Motor neuron (in vitro differentiated cells): ENCODE data around the gene SFXN5. TPM values are rescaled to one million over a fixed set of nuclear protein-coding genes. Genes with fewer than 3 reads are reported as not detected.
"Not testable (repeated sequence)": the region's sequence is repeated elsewhere in the genome, so short reads cannot be mapped to it uniquely, and the experiment has no call there.

Source experiments
- ATAC-seq, 8 experiments: fragments of 200-7000 bp; cut with Tn5 transposase; replicated peaks in 6 of 8; 2 replicates each; pipeline ENCODE4 v1.8.0; 2021; ENCODE audit warnings: mild to moderate bottlenecking in 8 of 8, moderate library complexity in 8 of 8
- H3K27ac ChIP-seq, 2 donors: fragments of 250-450 bp; sonication (Bioruptor Pico); 2 replicates each; pipeline ENCODE4 v1.9.0; 2021; ENCODE audit warnings: antibody characterized with exemption in 2 of 2, mild to moderate bottlenecking in 2 of 2, moderate library complexity in 1 of 2
- H3K4me1 ChIP-seq, 2 donors: fragments of 250-450 bp; sonication (Bioruptor Pico); replicated peaks in 1 of 2; 2 replicates each; pipeline ENCODE4 v1.6.1; 2021; ENCODE audit warnings: antibody characterized with exemption in 2 of 2, mild to moderate bottlenecking in 2 of 2, moderate library complexity in 1 of 2
- H3K4me3 ChIP-seq, 5 donors: fragments of 250-450 bp; sonication (Bioruptor Pico); 2 replicates each; pipeline ENCODE4 v1.9.0; 2021; ENCODE audit warnings: antibody characterized with exemption in 5 of 5, mild to moderate bottlenecking in 5 of 5, moderate library complexity in 4 of 5
- WGBS, 10 experiments: fragments of 450-650 bp; shearing (Covaris generic); methylation state at CpG; one replicate each; pipeline ENCODE4 v1.0.0; 2022; 5-methylcytosine and 5-hydroxymethylcytosine counted together
- in situ Hi-C, 9 experiments: fragments of 400-800 bp; cut with MboI; loops; one replicate each; pipeline ENCODE4 v1.15.0; 2021; ENCODE audit warnings: low sequenced_read_pairs in 9 of 9, low pct_unique_long_range_greater_than_20kb in 2 of 9; ENCODE audit not compliant: unreplicated experiment in 9 of 9
- total RNA-seq, 8 experiments: library from RNA; unstranded; fragments of 300-600 nt; gene quantifications; 2 replicates each; pipeline versions ENCODE4 v1.2.3 to v1.2.4, GENCODE V29; 2022

SFXN5 gene
- total RNA-seq, 8 experiments from 2014 or later, result 6.4 to 35.6 (median 16.0) TPM

DNA sequence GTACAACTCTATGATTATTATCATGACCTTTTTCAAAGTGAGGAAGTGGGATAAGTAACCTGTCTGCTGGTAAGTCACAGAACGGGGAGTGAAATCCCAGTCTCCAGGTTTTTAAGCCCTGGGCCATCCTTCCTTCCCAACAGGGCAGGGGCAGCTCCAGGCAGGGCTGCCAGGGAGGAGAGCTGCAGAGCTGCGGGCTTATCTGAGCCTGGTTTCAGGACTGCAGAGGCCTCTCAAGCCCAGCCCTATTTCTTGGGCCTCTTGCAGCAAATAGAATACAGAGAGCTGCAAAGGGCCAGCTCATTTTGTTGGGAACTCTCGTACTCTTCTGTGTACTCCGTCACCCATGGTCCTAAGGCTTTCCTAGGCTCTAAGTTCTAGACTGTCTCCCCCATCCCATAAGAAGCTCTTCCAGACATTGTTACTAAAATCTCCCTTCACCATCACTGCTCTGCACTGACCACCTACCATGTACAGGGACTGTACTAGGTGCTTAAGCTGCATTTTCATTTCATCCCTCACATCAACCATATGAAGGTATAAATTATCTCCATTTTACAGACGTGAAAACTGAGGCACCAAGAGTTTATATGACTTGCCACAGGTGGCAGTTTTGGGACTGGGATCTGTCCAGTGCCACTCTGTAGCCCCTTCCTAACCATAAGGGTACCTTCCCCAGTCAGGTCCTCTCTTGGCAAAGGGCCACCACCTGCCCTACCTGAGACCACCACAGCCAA is 38.1 kb upstream of the SFXN5 start:
- in situ Hi-C loops, result no loop called here
- peaks cover 7 to 21% of the 10 kb centered on the region in 2 donors for H3K4me1 ChIP-seq
- no peak overlapping the region for H3K4me3 ChIP-seq
- 59 to 100% (median 90%) methylated on average over 1 to 4 of the region's 5 CpGs; no CpG with 5 or more reads in 2 of the 10 experiments for WGBS, 10 experiments
- ATAC-seq, result no peak
- H3K27ac ChIP-seq, result no peak overlapping the region

DNA sequence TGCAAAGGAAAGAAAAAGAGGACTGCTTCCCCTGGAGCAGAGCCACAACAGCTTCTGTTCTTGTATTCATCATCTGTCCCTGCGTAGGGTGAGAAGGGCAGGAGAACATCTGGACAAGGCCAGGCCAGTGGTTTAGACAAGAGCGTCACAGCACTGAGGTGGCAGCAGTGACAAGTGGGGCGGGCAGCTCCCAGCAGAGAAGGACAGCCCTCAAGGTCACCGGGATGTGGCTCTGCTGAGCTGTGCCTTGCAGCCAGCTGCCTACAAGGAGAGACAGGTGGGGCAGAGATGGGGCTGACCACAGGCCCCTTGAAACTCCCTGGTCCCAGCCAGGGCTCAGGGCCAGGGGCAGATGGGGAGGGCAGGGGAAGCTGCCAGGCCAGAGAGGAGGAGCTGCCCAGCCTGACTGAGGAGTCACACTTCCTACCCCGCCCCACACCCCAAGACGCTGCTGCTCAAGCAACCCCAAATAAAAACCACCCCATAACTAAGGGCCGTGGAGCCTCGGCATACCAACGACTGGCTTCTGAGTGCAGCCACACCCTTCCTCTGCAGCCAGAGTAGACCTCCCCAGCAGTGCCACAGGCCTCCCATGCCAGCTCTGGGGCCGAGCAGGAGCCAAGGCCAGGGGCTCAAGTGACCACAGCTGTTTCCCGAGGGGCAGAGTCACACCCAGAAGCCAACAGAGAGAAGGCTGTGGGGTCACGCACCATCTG is 35.9 kb upstream of the SFXN5 start:
- WGBS, 10 experiments, result 0 to 77% (median 61%) methylated on average over 1 to 3 of the region's 12 CpGs; no CpG with 5 or more reads in 6 of the 10 experiments
- Histone ChIP-seq H3K4me1 (peaks cover 7 to 12% of the 10 kb centered on the region in 2 donors), H3K4me3 (no peak overlapping the region), H3K27ac (no peak overlapping the region)
- peak in 2 of 8 experiments; percentile 8 to 9 for ATAC-seq
- in situ Hi-C loops, result no loop called here

DNA sequence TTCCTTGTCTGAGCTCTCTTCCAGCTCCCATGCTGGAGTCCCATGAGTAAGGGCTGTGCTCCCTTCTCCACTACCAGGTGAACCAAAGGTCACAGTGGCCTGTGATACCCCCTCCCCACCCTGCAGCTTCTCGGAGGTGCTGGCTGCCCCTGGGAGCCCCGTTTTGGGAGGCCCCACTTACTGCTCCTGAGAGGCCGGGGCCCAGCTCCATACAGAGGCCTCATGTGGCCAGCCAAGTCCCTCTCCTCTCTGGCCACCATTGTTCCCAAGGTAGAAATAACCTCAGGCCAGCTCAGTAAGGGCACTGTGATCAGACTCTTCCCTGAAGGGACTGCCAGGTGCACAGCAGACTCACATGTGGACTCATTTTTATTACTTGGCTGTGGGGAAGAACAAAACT is 35.3 kb upstream of the SFXN5 start:
- 40 to 87% (median 80%) methylated on average over 1 to 3 of the region's 3 CpGs; no CpG with 5 or more reads in 7 of the 10 experiments for whole genome bisulfite sequencing, 10 experiments
- Histone ChIP-seq H3K4me3 (no peak overlapping the region), H3K4me1 (peaks cover 7 to 12% of the 10 kb centered on the region in 2 donors), H3K27ac (no peak overlapping the region)
- in situ Hi-C loops, result no loop called here
- ATAC-seq, result no peak

DNA sequence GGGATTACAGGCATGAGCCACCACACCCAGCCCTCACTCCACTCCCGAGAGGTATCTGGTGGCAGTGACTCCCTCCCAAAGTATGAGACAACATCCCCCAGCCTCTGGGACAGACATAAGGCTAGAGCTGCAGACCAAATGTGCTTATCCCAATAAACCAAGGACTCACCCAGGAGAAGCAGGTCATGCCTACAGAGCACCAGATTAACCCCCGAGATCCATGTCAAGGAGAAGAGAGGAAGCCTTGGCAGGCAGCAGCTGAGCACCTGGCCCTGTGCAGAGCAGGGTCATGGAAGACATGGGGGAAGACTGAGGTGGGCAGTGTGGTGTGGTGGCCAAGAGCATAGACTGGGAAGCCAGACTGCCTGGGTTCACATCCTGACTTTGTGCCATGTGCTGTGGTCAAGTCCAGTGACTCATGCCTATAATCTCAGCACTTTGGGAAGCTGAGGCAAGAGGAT is 34.0 kb upstream of the SFXN5 start:
- 67 to 92% (median 84%) methylated on average over 1 to 2 of the region's 2 CpGs; no CpG with 5 or more reads in 6 of the 10 experiments for WGBS, 10 experiments

DNA sequence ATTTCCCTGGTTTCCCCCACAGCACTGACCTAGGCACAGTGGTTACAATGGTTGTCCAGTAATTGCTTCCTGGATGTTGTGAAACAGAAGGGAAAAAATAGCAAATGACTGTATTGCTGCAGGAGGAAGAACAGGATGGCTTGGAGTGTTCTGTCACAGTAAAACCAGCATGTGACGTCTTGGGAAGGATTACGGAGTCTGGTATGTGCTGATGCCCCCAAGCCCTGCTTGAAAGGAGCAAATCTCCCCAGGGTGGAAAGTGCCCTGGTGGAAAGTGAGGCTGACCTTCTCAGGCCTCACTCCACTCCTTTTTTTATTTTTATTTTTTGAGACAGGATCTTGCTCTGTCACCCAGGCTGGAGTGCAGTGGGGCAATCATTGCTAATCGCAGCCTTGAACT is 33.4 kb upstream of the SFXN5 start:
- WGBS, 10 experiments, result 83 to 100% (median 100%) methylated on average over 1 to 3 of the region's 3 CpGs; no CpG with 5 or more reads in 5 of the 10 experiments
- no peak overlapping the region for H3K4me3 ChIP-seq
- in situ Hi-C loops, result no loop called here

More for the DNA sequence above, 34.0 kb upstream of the SFXN5 start:
- Histone ChIP-seq H3K27ac (no peak overlapping the region), H3K4me1 (peaks cover 0 to 3% of the 10 kb centered on the region in 2 donors), H3K4me3 (no peak overlapping the region)
- in situ Hi-C loops, result no loop called here
- ATAC-seq, result no peak

DNA sequence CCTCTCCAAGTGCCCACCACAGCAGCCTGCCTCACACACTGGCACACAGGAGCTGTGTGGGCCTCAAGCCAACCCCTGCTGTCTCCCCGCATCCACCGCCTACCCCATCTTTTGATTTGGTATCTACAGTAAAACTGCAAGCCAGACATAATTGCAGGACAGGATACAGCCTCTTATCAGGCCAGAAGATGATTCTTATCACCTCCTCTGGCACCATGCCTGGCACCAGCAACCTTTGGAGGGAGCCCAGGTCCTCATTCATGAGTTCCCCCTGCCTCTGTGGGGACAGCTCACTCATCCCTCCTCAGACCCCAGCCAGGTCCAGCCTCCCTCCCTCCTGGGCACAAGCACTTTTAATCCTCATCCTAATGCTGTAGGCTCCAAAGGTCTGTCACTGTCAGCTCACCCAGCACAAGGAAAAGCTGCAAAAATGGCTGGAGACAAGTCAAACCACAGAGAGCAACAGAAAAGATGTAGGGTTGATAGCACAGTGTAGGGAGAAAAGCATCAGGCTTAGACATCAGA is 31.6 kb upstream of the SFXN5 start:
- WGBS, 10 experiments, result 100% methylated on average over 1 of the region's 2 CpGs; no CpG with 5 or more reads in 9 of the 10 experiments
- ATAC-seq, result no peak
- Histone ChIP-seq H3K4me3 (no peak overlapping the region), H3K4me1 (no peaks in the 10 kb centered on the region), H3K27ac (no peak overlapping the region)
- in situ Hi-C loops, result no loop called here

More for the DNA sequence above, 33.4 kb upstream of the SFXN5 start:
- no peak overlapping the region for H3K27ac ChIP-seq
- no peaks in the 10 kb centered on the region for H3K4me1 ChIP-seq
- no peak for ATAC-seq

DNA sequence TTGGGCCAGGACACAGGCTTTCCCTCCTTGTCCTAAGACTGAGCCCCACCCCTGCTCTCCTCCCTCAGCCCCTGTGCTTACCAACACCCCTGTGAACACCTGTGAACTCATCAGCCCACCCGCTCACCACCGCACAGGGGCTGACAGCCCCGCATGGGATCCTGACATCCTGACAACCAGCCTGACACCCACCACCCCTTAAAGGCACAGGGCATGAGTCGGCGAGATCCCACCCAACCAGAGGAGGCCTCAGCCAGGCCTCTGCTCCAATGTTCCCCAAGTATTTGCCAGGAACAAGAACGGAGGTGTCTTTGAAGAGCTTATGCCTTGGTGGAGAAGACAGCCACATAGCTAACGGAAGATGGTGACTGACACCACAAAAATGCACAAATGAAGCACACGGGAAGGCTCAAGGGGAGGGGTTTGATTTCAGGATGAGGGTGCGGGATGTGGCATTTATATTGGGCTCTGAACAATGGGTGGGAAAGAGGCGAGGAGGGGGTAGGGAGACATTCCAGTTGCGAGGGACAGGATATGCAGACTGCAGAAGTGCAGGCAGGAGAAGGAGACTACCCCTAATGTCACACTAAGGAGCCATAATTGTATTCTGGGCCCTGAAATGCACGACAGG is 30.2 kb upstream of the SFXN5 start:
- Histone ChIP-seq H3K4me3 (no peak overlapping the region), H3K27ac (no peak overlapping the region), H3K4me1 (no peaks in the 10 kb centered on the region)
- WGBS, 10 experiments, result 0 to 100% (median 78%) methylated on average over 1 to 8 of the region's 12 CpGs; no CpG with 5 or more reads in 3 of the 10 experiments
- no peak for ATAC-seq
- in situ Hi-C loops, result no loop called here

DNA sequence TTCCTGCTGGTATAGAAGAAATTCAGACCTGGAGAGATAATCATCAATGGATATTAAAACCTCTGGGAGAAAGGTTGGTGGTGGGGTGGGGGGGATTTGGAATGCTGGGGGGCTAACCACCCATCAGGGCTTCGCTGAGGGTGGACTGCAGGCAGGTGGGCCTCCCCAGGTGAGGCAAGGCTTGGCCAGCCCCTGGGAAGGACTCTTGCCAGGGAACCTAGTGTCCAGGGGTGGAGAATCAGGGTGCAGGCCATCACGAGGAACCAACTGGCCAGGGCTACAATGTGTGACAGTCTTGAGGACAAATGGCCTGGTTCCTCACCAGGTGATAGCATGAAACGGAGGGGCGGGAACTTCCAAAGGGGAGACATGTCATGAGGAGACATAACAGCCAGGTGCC is 29.4 kb upstream of the SFXN5 start:
- H3K4me1 ChIP-seq, result no peaks in the 10 kb centered on the region
- H3K27ac ChIP-seq, result no peak overlapping the region
- 100% methylated on average over 2 of the region's 4 CpGs; no CpG with 5 or more reads in 8 of the 10 experiments for WGBS, 10 experiments
- no peak for ATAC-seq
- in situ Hi-C loops, result no loop called here
- no peak overlapping the region for H3K4me3 ChIP-seq

DNA sequence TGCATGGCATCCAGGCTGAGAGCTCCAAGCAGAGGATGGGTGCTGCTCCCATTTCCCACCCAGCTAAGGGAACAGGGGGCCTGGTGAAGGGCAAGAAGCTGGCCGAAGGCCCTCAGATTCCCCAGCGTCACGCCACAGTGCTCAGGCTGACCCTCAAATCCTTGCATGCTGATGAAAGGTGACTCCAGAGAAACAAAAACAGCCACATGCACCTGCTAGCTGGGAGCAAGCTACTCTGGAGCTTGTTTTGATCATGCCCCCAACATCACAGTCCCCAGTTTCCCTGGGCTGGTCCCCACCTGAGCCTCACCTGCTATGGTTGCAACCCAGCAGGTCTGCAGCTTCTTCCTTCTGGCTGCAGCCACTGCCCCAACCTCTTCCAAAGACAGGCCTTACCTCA is 28.0 kb upstream of the SFXN5 start:
- WGBS, 10 experiments, result 80 to 100% (median 93%) methylated on average over 1 to 3 of the region's 3 CpGs; no CpG with 5 or more reads in 4 of the 10 experiments
- Histone ChIP-seq H3K27ac (no peak overlapping the region), H3K4me1 (no peaks in the 10 kb centered on the region), H3K4me3 (no peak overlapping the region)
- ATAC-seq, result no peak
- in situ Hi-C loops, result no loop called here

DNA sequence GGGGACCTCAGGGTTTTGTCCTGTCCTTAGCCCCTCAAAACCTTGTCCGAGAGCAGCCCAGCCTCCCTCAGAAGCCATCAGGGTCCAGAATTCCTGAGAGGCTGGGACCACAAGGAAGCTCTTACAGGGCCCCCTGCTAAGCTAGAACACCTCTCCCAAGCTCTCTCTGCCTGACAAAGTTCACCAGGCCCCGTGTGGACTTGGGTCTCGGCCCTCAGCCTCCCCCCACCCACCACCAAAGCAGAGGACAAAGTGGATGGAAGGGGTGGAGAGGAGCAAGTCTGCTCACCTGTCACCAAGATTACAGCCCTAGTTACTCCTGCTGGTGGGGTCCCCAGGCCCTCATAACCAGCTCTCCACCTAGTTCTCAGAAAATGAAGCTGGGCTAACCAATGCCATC is 24.4 kb upstream of the SFXN5 start:
- in situ Hi-C loops, result no loop called here
- Histone ChIP-seq H3K4me3 (no peak overlapping the region), H3K27ac (no peak overlapping the region), H3K4me1 (peaks cover 3 to 8% of the 10 kb centered on the region in 2 donors)
- ATAC-seq, result no peak
- 85 to 100% methylated on average over 1 to 2 of the region's 3 CpGs; no CpG with 5 or more reads in 8 of the 10 experiments for WGBS, 10 experiments

DNA sequence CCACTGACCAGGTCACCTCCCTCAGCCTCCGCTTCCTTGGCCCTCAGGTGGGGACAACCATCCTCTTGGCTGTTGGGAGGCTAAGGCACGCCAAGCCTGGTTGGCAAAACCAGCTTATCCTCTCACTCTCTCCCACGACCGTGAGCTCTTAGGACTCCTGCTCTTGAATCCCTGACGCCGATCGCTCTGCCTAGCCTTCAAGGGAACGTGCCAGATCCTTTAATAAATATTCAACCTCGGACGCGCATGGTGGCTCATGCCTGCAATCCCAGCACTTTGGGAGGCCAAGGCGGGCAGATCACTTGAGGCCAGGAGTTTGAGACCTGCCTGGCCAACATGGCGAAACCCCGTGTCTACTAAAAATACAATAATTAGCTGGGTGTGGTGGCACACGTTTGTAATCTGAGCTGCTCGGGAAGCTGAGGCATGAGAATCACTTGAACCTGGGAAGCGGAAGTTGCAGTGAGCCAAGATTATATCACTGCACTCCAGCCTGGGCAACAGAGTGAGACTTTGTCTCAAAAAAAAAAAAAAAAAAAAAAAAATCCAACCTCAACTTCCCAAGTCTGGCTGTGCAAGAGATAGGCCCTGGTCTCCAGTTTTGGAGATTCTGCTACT is 22.2 kb upstream of the SFXN5 start:
- H3K27ac ChIP-seq, H3K4me3 ChIP-seq, in situ Hi-C loops, ATAC-seq: not testable (repeated sequence)
- 60 to 100% (median 86%) methylated on average over 1 to 12 of the region's 17 CpGs; no CpG with 5 or more reads in 1 of the 10 experiments for whole genome bisulfite sequencing, 10 experiments
- peaks cover 3 to 12% of the 10 kb centered on the region in 2 donors for H3K4me1 ChIP-seq

DNA sequence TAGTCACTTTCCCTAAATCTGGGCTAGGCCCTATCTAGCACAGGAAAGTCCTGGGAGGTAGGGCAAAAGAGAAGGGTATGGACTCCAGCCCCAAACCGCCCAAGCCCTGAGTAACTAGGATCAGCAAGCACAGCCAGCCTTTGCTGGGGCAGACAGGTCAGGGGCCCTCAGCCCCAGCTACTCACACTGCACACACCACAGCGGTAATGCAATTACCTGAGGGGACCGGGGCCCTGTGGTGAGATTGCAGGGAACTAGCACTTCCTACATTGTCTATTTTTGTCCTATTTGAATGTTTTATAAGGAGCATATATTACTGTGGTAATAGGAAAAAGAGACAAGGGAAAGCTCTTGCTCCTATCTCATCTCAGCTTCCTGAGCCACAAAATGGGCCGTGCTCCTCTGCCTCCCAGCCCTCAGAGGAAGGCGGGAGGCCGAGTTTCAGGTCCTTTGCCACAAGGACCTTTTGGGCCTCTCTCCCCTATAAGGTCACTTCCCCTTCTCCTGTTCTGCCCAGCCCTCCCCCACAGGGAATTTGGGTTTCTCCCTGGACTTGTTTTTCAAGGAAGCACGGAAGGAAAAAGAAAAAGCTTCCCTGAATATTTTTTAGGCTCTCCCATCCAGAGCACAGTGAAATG is 20.8 kb upstream of the SFXN5 start:
- H3K4me3 ChIP-seq, result no peak overlapping the region
- no peak overlapping the region for H3K27ac ChIP-seq
- no peak for ATAC-seq
- peaks cover 3 to 12% of the 10 kb centered on the region in 2 donors for H3K4me1 ChIP-seq
- in situ Hi-C loops, result no loop called here
- 65 to 100% (median 80%) methylated on average over 1 to 3 of the region's 7 CpGs; no CpG with 5 or more reads in 4 of the 10 experiments for WGBS, 10 experiments
